ENCODE measurements around the gene ITPKA.

ITPKA gene

DNA sequence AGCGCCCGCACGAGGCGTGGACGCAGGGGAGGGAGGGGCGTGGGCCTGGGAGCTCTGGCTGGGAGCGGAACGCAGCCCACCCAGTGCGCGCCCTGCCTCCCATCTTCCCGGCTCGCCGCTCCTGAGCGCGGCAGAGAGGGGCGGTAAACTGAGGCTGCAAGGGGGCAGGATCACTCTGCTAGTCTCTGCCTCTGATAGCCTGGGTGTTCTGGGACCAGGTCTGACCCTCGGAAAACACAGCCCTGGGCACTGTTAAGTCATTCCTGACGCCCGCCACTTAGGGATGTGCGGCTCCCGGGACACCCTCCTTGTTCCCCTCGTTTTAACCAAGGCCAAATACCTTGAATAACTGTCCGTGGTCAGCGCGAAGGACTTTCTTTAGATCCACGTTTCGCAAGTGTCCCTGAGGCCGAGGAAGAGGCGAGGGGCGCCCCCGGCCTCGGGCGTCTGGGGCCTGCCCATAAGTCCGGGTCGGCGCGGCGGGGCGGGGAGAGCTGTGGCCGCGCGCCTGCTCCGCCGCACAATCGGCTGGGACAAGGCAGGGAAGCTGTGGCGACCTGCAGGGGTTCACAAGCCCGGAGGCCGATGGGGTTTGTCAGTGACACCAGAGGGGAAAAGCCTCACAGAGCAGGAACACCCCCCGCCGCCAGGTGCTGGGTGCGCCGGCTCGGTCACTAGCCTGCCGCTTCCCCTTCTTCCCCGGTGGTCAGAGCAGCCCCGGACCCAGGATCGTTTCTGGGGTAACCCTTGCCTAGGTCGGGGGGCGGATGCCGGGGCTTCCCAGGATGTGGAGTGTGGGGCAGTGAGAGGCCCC, 1.5 kb downstream of the ITPKA start:
- Mint-ChIP-seq H3K4me1 (peaks cover 26 to 41% of the 10 kb centered on the region in 2 donors), H3K27ac (peak overlapping the region; percentile 69), H3K36me3 (no peaks in the 10 kb centered on the region), H3K9me3 (no peaks in the 10 kb centered on the region), H3K27me3 (peaks cover 57 to 73% of the 10 kb centered on the region in 2 donors), H3K4me3 (peak overlapping the region; percentile 66 to 75)
- peak; percentile 36 for DNase-seq
- ATAC-seq (replicated peaks): peak; percentile 7 to 16

DNA sequence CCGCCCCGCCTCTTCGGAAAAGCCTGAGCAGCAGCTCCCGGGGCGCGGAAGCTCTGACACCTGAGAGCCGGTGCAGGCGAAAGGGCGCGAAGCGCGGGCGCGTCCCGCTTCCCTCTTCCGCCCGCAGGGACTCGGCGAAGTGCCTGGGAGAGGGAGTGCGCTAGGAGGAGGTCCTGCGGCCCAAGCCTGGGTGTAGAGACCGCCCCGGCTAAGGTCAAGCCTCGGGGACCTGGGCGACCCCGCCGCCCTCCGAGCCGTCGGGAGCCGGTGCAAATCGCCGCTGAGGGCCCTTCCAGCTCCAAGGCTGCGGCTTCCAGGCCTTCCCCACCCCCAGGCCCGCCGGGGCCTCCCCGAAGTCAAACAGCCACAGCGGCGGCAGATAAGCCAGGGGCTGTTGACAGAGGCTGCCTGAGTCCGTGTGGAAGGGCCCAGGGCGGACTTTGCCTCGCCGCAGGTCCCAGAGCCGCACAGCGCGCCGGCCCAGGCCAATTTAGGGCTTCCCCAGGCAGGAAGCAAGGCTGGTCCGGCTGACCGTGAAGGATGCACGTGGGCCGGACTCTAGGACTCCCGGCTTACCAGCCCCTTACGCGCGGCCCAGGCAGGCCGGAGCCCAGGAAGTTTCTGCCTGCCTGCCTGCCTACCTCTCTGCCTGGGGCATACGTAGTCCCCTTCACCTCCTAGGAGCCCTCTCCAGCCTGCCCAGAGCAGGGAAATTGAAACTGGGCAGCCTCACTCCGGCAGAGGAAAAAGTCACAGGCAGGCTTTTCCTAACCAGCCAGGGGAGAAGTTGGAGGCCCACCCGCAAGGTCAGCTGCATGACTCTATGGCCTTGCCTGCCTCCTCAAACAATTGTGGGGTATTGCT, 2.3 kb downstream of the ITPKA start:
- Mint-ChIP-seq H3K27me3 (peaks cover 54 to 70% of the 10 kb centered on the region in 2 donors), H3K4me1 (peaks cover 26 to 44% of the 10 kb centered on the region in 2 donors)

DNA sequence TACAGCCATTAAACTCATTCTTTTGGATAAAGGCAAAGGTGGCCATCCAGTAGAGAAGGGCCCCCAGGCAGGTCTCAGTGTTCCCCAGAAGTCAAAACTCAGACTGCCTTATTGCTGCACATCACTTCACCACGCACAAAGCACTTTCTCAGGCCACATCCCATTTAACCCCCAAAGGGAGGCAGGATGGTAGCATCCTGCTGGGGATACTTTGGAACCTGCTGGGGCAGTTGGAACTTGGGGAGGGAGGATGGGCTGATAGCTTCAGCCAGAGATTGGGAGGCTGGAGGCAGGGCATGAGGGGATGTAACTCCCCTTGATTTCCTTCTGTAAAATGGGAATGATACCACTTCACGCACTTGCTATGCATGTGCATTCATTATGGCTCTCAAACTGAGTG, 5.0 kb downstream of the ITPKA start:
- Mint-ChIP-seq H3K36me3 (no peaks in the 10 kb centered on the region), H3K27me3 (peaks cover 55 to 79% of the 10 kb centered on the region in 2 donors), H3K9me3 (no peaks in the 10 kb centered on the region), H3K4me3 (peak overlapping the region in 1 of 2 donors; percentile 39), H3K4me1 (peaks cover 33 to 57% of the 10 kb centered on the region in 2 donors), H3K27ac (no peak overlapping the region)
- no peak for ATAC-seq (replicated peaks)
- DNase-seq: no peak

More for the DNA sequence above, 2.3 kb downstream of the ITPKA start:
- Mint-ChIP-seq H3K27ac (no peak overlapping the region), H3K4me3 (peak overlapping the region; percentile 66 to 75), H3K9me3 (no peaks in the 10 kb centered on the region), H3K36me3 (no peaks in the 10 kb centered on the region)
- DNase-seq (no peak), ATAC-seq (replicated peaks) (no peak)

DNA sequence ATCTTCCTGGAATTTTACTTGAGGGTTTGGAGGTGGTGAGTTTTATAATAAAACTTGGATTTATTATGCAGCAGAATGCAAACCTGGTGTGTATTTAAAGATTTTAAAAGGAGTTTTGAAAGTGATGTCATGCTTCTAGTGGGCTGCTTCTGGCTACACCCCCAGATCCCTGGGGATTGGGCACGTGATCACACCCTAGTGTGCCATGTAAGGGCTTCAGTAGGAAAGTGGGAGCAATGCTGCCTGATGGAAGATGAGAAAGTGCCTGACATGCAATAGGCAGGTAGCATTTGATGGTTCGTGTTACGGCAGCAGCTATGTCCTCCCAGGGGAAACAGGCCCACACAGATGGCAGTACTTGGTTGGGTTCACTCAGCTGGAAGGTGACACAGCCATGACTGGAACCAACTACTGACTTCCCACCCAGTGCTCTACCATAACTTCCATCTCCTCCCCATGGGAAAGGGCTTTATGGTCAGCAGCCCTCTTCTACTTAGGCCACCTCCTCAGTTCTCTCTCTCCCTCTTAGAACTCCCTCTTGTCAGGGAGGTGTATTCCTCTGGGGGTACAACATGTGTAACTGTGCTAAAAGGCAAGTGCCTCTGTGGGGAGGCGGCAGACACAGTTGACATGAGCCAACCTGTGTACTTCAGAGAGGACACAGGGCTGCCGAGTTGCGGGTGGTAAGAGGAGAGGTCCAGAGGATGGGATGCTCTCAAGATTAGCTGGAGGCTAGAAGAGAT, 5.6 kb downstream of the ITPKA start:
- H3K4me1 Mint-ChIP-seq: peaks cover 33 to 57% of the 10 kb centered on the region in 2 donors
- DNase-seq (no peak), ATAC-seq (replicated peaks) (peak; percentile 50 to 54)
- peak overlapping the region; percentile 51 for H3K27ac Mint-ChIP-seq
- peaks cover 55 to 80% of the 10 kb centered on the region in 2 donors for H3K27me3 Mint-ChIP-seq
- no peaks in the 10 kb centered on the region for H3K36me3 Mint-ChIP-seq
- no peaks in the 10 kb centered on the region for H3K9me3 Mint-ChIP-seq
- no peak overlapping the region for H3K4me3 Mint-ChIP-seq

DNA sequence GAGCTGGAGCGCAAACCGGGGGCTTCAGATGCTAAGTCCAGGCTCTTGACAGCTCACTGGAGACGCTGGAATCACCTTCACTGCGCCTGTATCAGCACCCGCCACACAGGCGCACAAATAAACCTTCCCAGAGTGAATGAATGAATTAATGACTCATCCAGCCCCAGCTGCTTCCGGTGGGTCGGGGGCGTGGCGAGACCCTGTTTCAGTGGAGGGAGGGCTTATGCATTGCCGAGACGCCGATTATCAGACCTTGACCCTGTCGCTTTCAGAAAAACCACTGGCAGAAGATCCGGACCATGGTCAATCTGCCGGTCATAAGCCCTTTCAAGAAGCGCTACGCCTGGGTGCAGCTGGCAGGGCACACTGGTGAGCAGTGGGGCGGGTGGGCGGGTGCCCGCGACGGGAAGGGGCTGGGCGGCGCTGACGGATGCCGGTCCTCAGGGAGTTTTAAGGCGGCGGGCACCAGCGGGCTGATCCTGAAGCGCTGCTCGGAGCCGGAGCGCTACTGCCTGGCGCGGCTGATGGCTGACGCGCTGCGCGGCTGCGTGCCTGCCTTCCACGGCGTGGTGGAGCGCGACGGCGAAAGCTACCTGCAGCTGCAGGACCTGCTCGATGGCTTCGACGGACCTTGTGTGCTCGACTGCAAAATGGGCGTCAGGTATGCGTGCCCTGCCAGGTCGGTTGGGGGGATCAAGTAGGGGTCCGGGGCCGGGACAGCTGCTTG, 7.7 kb downstream of the ITPKA start:
- H3K9me3 Mint-ChIP-seq: no peaks in the 10 kb centered on the region
- no peak for DNase-seq
- peak overlapping the region; percentile 71 for H3K27ac Mint-ChIP-seq
- peaks cover 30 to 47% of the 10 kb centered on the region in 2 donors for H3K4me1 Mint-ChIP-seq
- peak overlapping the region; percentile 67 to 73 for H3K4me3 Mint-ChIP-seq
- H3K27me3 Mint-ChIP-seq: peaks cover 52 to 71% of the 10 kb centered on the region in 2 donors
- no peaks in the 10 kb centered on the region for H3K36me3 Mint-ChIP-seq
- peak; percentile 61 to 68 for ATAC-seq (replicated peaks)

DNA sequence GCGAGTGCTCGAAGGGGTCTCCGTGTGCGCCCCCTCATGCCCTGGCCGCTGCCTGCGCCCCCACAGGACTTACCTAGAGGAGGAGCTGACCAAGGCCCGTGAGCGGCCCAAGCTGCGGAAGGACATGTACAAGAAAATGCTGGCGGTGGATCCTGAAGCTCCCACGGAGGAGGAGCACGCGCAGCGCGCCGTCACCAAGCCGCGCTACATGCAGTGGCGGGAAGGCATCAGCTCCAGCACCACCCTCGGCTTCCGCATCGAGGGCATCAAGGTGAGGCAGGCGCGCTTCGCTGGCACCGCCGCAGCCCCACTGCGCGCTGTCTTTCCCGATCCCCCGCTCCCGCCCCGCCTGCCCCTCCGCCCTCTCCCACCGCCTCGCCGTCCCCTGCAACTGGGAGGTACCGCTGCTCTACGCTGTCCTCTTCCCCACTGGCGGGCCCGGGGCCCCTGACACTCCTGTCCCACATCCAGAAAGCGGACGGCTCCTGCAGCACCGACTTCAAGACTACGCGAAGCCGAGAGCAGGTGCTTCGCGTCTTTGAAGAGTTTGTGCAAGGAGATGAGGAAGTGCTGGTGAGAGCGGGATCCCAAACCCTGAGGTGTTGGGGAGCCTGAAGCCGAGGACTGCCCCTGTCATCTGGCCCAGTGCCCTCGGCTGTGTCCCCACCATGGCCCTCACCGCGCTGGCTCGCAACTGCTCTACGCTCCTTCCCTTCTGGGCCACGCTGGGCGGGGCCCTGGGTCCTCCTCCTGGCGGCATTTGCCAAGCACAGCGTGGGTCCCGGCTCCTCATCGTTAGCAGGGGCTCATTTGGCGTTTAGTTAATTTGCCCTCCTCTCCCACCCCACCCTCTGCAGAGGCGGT, 8.5 kb downstream of the ITPKA start:
- no peaks in the 10 kb centered on the region for H3K36me3 Mint-ChIP-seq
- H3K27me3 Mint-ChIP-seq: peaks cover 44 to 70% of the 10 kb centered on the region in 2 donors
- H3K9me3 Mint-ChIP-seq: no peaks in the 10 kb centered on the region
- peaks cover 30 to 47% of the 10 kb centered on the region in 2 donors for H3K4me1 Mint-ChIP-seq
- H3K27ac Mint-ChIP-seq: peak overlapping the region; percentile 25
- ATAC-seq (replicated peaks) (peak; percentile 29 to 30), DNase-seq (no peak)
- peak overlapping the region; percentile 72 to 73 for H3K4me3 Mint-ChIP-seq

DNA sequence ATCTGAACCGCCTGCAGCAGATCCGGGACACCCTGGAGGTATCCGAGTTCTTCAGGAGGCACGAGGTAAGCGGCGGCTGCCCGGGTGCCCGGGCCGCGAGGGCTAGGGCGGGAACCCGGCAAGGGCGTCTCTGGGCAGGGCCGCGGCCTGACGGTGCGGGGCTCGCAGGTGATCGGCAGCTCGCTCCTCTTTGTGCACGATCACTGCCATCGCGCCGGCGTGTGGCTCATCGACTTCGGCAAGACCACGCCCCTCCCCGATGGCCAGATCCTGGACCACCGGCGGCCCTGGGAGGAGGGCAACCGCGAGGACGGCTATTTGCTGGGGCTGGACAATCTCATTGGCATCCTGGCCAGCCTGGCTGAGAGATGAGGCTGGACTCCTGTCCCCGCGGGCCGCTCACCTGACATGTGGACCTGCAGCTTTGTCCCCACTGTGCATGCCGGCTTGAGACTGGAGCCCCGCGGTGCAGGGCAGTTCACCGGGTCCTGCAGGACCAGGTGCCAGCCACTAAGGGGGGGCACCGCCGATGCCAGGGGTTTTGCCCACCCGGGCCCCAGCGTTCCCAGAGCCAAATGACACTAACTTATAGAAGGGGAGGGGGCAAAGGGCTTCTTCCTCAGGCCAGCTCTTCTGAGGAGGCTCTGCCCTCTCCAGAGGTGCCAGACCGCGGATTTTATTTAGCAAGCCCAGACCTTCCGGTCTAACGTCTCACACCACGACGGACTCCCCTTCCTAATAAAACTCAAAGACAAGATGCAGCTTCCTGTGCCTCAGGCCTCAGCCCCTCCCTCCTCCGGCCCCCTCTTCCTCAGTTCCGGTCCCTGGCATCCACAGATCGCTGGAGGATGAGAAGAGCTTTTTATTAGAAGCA, 9.4 kb downstream of the ITPKA start:
- H3K4me1 Mint-ChIP-seq: peaks cover 30 to 47% of the 10 kb centered on the region in 2 donors
- ATAC-seq (replicated peaks) (peak in 1 of 2 donors; percentile 2), DNase-seq (no peak)
- peaks cover 40 to 66% of the 10 kb centered on the region in 2 donors for H3K27me3 Mint-ChIP-seq
- H3K4me3 Mint-ChIP-seq: peak overlapping the region; percentile 72 to 73
- no peaks in the 10 kb centered on the region for H3K36me3 Mint-ChIP-seq
- no peak overlapping the region for H3K27ac Mint-ChIP-seq
- no peaks in the 10 kb centered on the region for H3K9me3 Mint-ChIP-seq

DNA sequence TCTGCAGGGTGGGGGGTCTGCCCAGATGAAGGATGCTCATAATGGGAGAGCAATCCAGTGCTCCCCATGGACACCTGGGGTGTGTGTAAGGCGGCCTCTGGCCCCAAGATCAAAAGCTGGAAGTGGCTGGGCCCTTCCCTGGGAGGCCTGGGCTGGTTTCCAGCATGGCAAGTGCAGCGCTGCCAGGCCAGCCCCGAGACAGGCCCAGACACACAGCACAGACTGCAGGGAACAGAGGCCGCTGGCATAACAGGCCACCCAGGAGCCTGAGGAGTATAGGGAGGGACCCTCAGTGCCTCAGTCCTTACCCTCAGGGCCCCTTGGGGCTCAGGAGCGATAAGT, 10.0 kb downstream of the ITPKA start:
- DNase-seq (no peak), ATAC-seq (replicated peaks) (no peak)
- H3K9me3 Mint-ChIP-seq: no peaks in the 10 kb centered on the region
- no peak overlapping the region for H3K27ac Mint-ChIP-seq
- H3K27me3 Mint-ChIP-seq: peaks cover 35 to 60% of the 10 kb centered on the region in 2 donors
- peaks cover 27 to 44% of the 10 kb centered on the region in 2 donors for H3K4me1 Mint-ChIP-seq
- H3K36me3 Mint-ChIP-seq: no peaks in the 10 kb centered on the region
- H3K4me3 Mint-ChIP-seq: peak overlapping the region; percentile 27 to 36

DNA sequence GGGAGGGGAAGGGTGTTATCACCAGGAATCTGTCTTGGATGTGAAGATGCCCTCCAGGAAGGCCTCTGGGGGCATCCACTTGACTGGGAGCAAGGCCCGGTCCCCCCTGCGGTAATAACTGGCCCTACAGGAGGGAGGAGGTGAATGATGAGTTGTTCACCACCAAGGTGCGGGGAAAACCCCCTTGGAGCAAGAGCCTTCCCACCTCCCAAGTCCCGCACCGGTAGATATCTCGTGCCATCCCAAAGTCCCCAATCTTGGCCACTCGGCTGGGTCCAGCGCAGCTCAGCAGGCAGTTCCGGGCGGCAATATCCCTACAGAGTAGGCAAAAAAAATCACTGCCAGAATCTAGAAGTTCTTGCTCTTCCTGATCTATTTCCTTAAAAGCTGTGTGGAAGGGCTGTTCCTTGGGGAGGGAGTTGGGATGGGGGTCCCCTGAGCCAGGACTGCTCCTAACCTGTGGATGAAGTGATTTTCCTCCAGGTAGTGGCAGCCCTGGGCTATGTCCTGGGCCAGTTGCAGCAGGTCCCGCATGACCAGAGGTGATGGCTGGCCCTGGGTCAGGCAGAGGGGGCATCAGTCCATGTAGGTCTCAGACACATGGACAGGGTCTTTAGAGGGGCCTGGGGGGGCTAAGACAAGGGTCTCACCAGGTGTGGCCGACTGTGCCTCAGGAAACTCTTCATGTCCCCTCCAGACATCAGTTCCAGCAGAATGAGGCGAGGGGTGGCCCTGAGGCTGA, 11.2 kb downstream of the ITPKA start:
- Mint-ChIP-seq H3K27me3 (peaks cover 22 to 48% of the 10 kb centered on the region in 2 donors), H3K4me3 (no peak overlapping the region), H3K4me1 (peaks cover 17 to 31% of the 10 kb centered on the region in 2 donors), H3K36me3 (no peaks in the 10 kb centered on the region), H3K27ac (peak overlapping the region; percentile 37), H3K9me3 (no peaks in the 10 kb centered on the region)
- no peak for DNase-seq
- ATAC-seq (replicated peaks): no peak

DNA sequence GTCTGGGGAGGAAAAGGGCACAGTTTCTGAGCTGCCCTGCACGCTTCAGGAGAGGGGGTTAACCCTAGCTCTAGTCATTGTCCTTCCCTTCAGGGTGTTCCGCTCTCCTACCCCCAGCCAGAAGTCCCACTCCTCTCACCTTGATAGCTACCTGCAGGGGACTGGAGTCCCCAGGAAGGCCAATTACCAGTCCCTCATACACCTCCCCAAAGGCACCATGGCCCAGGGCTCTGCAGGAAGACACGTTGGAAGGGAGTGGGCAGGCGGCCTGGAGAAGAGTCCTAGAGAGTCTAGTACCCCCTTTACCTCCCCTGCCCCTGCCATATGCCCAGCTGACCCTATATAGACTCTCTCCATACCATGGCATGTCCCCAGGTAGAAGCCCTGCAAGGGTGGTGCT, 12.1 kb downstream of the ITPKA start:
- H3K9me3 Mint-ChIP-seq: no peaks in the 10 kb centered on the region
- ATAC-seq (replicated peaks): no peak
- H3K27me3 Mint-ChIP-seq: peaks cover 22 to 52% of the 10 kb centered on the region in 2 donors
- DNase-seq: no peak
- H3K4me3 Mint-ChIP-seq: no peak overlapping the region
- peaks cover 17 to 29% of the 10 kb centered on the region in 2 donors for H3K4me1 Mint-ChIP-seq
- no peaks in the 10 kb centered on the region for H3K36me3 Mint-ChIP-seq
- no peak overlapping the region for H3K27ac Mint-ChIP-seq

DNA sequence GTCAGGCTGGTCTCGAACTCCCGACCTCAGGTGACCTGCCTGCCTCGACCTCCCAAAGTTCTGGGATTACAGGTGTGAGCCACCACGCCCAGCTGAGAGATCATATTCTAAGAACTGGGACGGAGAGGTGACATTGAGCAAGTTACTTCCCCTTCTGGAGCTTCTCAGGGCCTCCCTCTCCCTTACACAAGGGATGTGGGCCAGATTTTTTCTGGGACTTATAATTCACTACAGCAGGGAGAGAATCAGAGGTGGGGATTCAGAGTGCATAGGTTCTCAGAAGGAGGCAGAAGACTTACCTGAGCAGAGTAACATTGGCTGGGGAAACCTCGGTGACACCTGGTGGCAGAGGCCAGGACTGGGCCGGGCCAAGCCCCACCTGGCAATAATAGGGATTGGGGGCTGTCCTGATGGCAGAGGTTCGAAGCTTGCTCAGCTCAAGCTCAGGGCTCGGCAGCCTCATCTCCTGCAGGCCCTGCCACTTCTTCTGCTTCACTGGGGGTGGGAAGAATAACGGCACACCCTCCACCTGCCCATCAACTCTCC, 13.2 kb downstream of the ITPKA start:
- Mint-ChIP-seq H3K9me3 (no peaks in the 10 kb centered on the region), H3K4me1 (peaks cover 13 to 19% of the 10 kb centered on the region in 2 donors), H3K27ac (no peak overlapping the region), H3K27me3 (peaks cover 17 to 42% of the 10 kb centered on the region in 2 donors), H3K4me3 (no peak overlapping the region), H3K36me3 (no peaks in the 10 kb centered on the region)
- ATAC-seq (replicated peaks) (peak; percentile 34 to 39), DNase-seq (no peak)

Measured in stimulated activated naive B cell treated with anti-CD40 and anti-IgM and Interleukin-4, amounts not matched to agents 10 μg/mL and 1 μg/mL and 100 μg/mL, for 72 hours (primary cell).